ENCODE measurements around the gene ZCCHC9.

ZCCHC9 gene

DNA sequence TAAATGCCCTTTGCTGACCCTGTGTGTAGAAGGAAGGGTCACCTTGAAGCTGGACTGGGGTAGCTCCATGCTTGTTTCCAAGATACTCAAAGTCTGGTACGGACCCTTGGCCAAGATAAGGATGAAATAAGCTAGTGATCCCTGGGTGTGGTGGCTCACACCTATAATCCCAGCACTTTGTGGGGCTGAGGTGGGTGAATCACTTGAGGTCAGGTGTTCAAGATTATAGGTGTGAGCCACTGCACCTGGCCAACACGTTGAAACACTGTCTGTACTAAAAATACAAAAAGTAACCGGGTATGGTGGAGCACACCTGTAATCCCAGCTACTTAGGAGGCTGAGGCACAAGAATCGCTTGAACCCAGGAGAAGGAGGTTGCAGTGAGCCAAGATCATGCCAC, 59.3 kb downstream of the ZCCHC9 start:
- no peak for DNase-seq

DNA sequence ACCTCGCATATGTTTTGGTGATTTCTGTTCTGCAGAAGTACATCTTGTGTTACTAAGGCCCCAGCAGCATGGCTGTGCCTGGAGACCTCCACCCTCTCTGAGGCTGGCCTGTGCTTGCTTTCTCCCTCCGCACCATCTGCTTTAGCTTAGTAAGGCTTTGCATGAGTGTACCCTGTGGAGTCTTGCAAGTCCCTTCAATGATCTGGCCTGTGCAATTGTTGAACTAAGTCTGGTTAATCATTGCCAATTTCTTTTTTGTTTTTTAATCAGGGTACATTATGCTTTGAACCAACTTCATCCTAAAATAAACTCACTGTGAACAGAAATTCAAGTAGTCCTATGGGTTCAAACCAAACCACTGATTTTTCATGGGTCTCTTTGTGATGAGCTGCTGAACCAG, 60.2 kb downstream of the ZCCHC9 start:
- no peak for DNase-seq

Data from activated CD4-positive, CD25-positive, alpha-beta regulatory T cell (primary cell).